Fibroblast of lung (primary cell): ENCODE data around the gene LECT2. TPM values are rescaled to one million over a fixed set of nuclear protein-coding genes. Genes with fewer than 3 reads are reported as not detected.

Source experiments
- DNase-seq, 2 donors: peaks; one replicate each; pipeline versions ENCODE4 v3.0.0 to v3.0.0-alpha.2; 2010; ENCODE audit warnings: low read depth in 2 of 2
- H2AFZ ChIP-seq: 2 replicates; pipeline ENCODE4 v1.5.1; 2012; ENCODE audit warnings: low read length, control low read depth, inconsistent platforms
- H3K27ac ChIP-seq: 2 replicates; pipeline ENCODE4 v1.5.1; 2011; ENCODE audit warnings: low read length, control low read depth; ENCODE audit not compliant: insufficient read depth
- H3K27me3 ChIP-seq: 2 replicates; pipeline ENCODE4 v1.5.1; 2011; ENCODE audit warnings: mild to moderate bottlenecking, low read length; ENCODE audit not compliant: control insufficient read depth, insufficient read depth
- H3K36me3 ChIP-seq: 2 replicates; pipeline ENCODE4 v1.5.1; 2011; ENCODE audit warnings: low read length; ENCODE audit not compliant: control insufficient read depth, insufficient read depth
- H3K4me1 ChIP-seq: 2 replicates; pipeline ENCODE4 v1.5.1; 2011; ENCODE audit warnings: low read length; ENCODE audit not compliant: control insufficient read depth, insufficient read depth; ENCODE audit errors: extremely low read depth
- H3K4me2 ChIP-seq: 2 replicates; pipeline ENCODE4 v1.5.1; 2011; ENCODE audit warnings: low read length, control low read depth; ENCODE audit not compliant: insufficient read depth; ENCODE audit errors: extremely low read depth
- H3K4me3 ChIP-seq, 4 experiments: fragments of 200-600 bp in 1 of 4; sonication (generic) in 1 of 4; replicated peaks in 1 of 4; 2 replicates each; pipeline ENCODE4 v1.5.1; 2011 to 2016; ENCODE audit warnings: low read length in 4 of 4, low read depth in 3 of 4, mild to moderate bottlenecking in 3 of 4, control low read depth in 2 of 4, inconsistent platforms in 1 of 4, mixed read lengths in 1 of 4; ENCODE audit not compliant: insufficient read depth in 1 of 4; ENCODE audit errors: control extremely low read depth in 1 of 4
- H3K79me2 ChIP-seq: 2 replicates; pipeline ENCODE4 v1.5.1; 2012; ENCODE audit warnings: mild to moderate bottlenecking, low read length, inconsistent platforms; ENCODE audit not compliant: control insufficient read depth, insufficient read depth
- H3K9ac ChIP-seq: 2 replicates; pipeline ENCODE4 v1.5.1; 2011; ENCODE audit warnings: mild to moderate bottlenecking, low read length, control low read depth; ENCODE audit not compliant: insufficient read depth
- H3K9me3 ChIP-seq: 2 replicates; pipeline ENCODE4 v1.5.1; 2012; ENCODE audit warnings: low read depth, low read length; ENCODE audit not compliant: control insufficient read depth, insufficient read depth
- H4K20me1 ChIP-seq: 2 replicates; pipeline ENCODE4 v1.5.1; 2011; ENCODE audit warnings: low read length; ENCODE audit not compliant: control insufficient read depth, insufficient read depth; ENCODE audit errors: extremely low read depth
- EZH2 ChIP-seq: IDR thresholded peaks from 2 replicates; pipeline ENCODE4 v1.5.1; 2012; ENCODE audit warnings: low read length, control low read depth, mild to moderate bottlenecking; ENCODE audit errors: missing control alignments
- polyA plus RNA-seq, 2 donors: library from polyadenylated mRNA; depleted of rRNA in 1 of 2; stranded (reverse) in 1 of 2; unstranded in 1 of 2; fragments of >200 nt; gene quantifications; 2 replicates each; pipeline ENCODE4 v1.2.1, GENCODE V29; 2011 to 2012; ENCODE audit warnings: missing spikeins in 1 of 2
- total RNA-seq: library from RNA; depleted of rRNA; stranded (reverse); fragments of >200 nt; gene quantifications from 2 replicates; pipeline ENCODE4 v1.2.1, GENCODE V29; 2014
- TF ChIP-seq, protein P1 (sequence below), 2 donors: IDR thresholded peaks in 1 of 2; conservative IDR thresholded peaks in 1 of 2; 1 replicate in 1 of 2; 2 replicates in 1 of 2; pipeline ENCODE4 v1.5.1; 2011 to 2012; ENCODE audit warnings: low read length in 2 of 2, control low read depth in 1 of 2, inconsistent platforms in 1 of 2, low read depth in 1 of 2, mild to moderate bottlenecking in 1 of 2

Gene LECT2
- total and polyA plus RNA-seq, 2 donors (not counting 1 experiment from before 2014, with no cell fraction given) = not detected

DNA sequence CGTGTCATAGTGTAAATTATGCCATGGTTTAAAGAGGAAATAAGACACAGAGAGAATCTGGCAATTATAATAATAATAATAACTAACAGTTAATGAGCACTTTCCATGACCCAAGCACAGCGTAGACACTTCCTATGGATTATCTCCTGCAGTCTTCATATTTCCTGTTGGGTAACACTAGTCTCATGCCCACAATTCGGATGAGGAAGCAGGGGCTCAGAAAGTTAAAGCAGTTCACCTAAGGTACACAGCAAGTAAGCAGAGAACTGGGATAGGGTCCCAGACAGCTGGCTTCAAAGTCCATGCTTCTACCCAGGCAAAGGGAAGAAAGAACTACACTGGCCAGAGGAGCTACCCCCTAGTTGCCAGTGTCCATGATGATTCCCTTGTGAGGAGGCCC is 46.1 kb upstream of the LECT2 start:
- H3K4me3 ChIP-seq = no peak overlapping the region
- DNase-seq = no peak
- H3K4me1 ChIP-seq = peaks cover 23% of the 10 kb centered on the region
- no peaks in the 10 kb centered on the region for H3K79me2 ChIP-seq
- no peak overlapping the region for H3K9ac ChIP-seq
- no peaks in the 10 kb centered on the region for H3K9me3 ChIP-seq
- H3K27me3 ChIP-seq = no peaks in the 10 kb centered on the region
- H2AFZ ChIP-seq = no peak overlapping the region
- TF ChIP-seq, protein P1, sequence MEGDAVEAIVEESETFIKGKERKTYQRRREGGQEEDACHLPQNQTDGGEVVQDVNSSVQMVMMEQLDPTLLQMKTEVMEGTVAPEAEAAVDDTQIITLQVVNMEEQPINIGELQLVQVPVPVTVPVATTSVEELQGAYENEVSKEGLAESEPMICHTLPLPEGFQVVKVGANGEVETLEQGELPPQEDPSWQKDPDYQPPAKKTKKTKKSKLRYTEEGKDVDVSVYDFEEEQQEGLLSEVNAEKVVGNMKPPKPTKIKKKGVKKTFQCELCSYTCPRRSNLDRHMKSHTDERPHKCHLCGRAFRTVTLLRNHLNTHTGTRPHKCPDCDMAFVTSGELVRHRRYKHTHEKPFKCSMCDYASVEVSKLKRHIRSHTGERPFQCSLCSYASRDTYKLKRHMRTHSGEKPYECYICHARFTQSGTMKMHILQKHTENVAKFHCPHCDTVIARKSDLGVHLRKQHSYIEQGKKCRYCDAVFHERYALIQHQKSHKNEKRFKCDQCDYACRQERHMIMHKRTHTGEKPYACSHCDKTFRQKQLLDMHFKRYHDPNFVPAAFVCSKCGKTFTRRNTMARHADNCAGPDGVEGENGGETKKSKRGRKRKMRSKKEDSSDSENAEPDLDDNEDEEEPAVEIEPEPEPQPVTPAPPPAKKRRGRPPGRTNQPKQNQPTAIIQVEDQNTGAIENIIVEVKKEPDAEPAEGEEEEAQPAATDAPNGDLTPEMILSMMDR (conservative IDR thresholded peaks at IDR 0.05 in 1 of 2, IDR thresholded peaks at IDR 0.05 in 1 of 2; ENCODE audit: low read depth in 1 of 2, low read length in 2 of 2) = no peak
- TF ChIP-seq EZH2 = no peak
- H4K20me1 ChIP-seq = no peaks in the 10 kb centered on the region
- H3K36me3 ChIP-seq = no peaks in the 10 kb centered on the region
- H3K4me2 ChIP-seq = no peak overlapping the region
- H3K27ac ChIP-seq = no peak overlapping the region

DNA sequence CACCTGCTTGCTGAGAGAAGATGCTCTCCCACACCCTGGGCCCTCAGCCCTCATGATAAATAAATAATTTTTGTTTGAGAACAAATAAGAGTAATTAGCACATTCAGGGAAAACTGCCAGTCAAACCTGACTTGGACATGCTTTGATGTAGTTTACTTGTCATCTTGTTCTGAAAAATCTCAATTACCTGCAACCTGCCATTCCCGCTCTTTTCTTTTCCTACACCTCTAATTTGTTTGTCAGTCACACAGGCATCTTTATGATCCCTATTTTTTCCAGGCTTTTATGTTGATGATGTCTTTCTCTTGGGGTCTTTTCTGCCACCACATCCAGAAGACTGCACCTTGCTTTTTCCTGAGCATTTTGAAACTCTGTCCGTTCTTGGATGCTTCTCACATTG is 45.4 kb upstream of the LECT2 start:
- Histone ChIP-seq H3K9me3 (no peaks in the 10 kb centered on the region), H2AFZ (no peak overlapping the region), H3K27ac (no peak overlapping the region), H3K36me3 (no peaks in the 10 kb centered on the region), H3K27me3 (no peaks in the 10 kb centered on the region), H3K79me2 (no peaks in the 10 kb centered on the region), H3K4me1 (peaks cover 18% of the 10 kb centered on the region), H3K4me3 (no peak overlapping the region), H3K9ac (no peak overlapping the region), H3K4me2 (no peak overlapping the region), H4K20me1 (no peaks in the 10 kb centered on the region)
- TF ChIP-seq, protein P1 (conservative IDR thresholded peaks at IDR 0.05 in 1 of 2, IDR thresholded peaks at IDR 0.05 in 1 of 2; ENCODE audit: low read depth in 1 of 2, low read length in 2 of 2) = no peak
- TF ChIP-seq EZH2 = no peak
- no peak for DNase-seq

DNA sequence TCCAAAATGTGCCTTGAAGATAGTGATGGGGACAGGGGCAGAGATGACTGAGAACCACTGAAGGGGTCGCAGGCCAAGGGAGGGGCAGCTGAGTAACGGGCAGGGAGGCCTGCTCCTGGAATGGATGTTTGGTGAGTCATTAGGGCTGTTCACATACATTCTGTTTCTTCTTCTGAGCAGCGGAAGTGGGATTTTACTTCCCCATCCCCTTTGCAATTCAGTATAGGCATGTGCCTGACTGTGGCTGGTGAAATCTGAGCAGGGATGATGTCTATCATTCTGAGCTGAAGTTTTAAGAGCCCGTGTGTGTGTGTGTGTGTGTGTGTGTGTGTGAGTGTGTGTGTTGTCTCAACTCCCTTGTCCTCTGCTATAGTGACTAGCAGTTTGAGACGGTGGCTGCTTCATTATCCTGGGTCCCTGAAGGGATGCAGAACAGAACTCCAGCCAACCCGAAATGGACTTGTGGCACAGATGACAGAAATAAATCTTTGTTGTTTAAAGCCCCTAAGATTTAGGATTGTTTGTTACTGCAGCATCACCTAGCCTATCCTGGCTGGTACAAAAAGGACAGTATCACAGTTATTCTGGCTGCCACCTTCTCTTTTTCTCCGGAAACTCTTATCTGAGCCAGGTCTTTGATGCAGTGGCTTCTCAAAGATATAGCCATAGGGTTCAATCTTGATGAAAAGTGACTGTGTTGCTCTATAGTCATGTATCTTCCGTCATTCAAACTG is 44.8 kb upstream of the LECT2 start:
- H3K4me3 ChIP-seq = no peak overlapping the region
- no peaks in the 10 kb centered on the region for H3K79me2 ChIP-seq
- TF ChIP-seq EZH2 = no peak
- TF ChIP-seq, protein P1 (conservative IDR thresholded peaks at IDR 0.05 in 1 of 2, IDR thresholded peaks at IDR 0.05 in 1 of 2; ENCODE audit: low read depth in 1 of 2, low read length in 2 of 2) = no peak
- H2AFZ ChIP-seq = no peak overlapping the region
- H3K9me3 ChIP-seq = no peaks in the 10 kb centered on the region
- DNase-seq = peak; percentile 92 to 98
- no peaks in the 10 kb centered on the region for H3K36me3 ChIP-seq
- no peak overlapping the region for H3K4me2 ChIP-seq
- H3K9ac ChIP-seq = no peak overlapping the region
- no peaks in the 10 kb centered on the region for H4K20me1 ChIP-seq
- H3K4me1 ChIP-seq = peaks cover 20% of the 10 kb centered on the region
- no peak overlapping the region for H3K27ac ChIP-seq
- H3K27me3 ChIP-seq = no peaks in the 10 kb centered on the region
